ENCODE measurements around the gene ARHGAP6.

Gene ARHGAP6

GRCh38 chrX:11422525-11422857, 243.2 kb downstream of the ARHGAP6 start:
- peak in 1 of 2 donors; percentile 6 for DNase-seq

- no peak for DNase-seq
Measured at GRCh38 chrX:11421805-11422524, 243.8 kb downstream of the ARHGAP6 start.

GRCh38 chrX:11420851-11421250, 244.9 kb downstream of the ARHGAP6 start:
- no peak for DNase-seq

GRCh38 chrX:11419102-11419501, 246.6 kb downstream of the ARHGAP6 start:
- DNase-seq, result no peak

GRCh38 chrX:11416600-11416999, 249.1 kb downstream of the ARHGAP6 start:
- no peak for DNase-seq

GRCh38 chrX:11414091-11414490, 251.6 kb downstream of the ARHGAP6 start:
- no peak for DNase-seq

GRCh38 chrX:11412715-11413623, 252.8 kb downstream of the ARHGAP6 start:
- no peak for DNase-seq

- no peak for DNase-seq
Measured at GRCh38 chrX:11409957-11410356, 255.8 kb downstream of the ARHGAP6 start.

- DNase-seq, result no peak
Measured at GRCh38 chrX:11408783-11409182, 256.9 kb downstream of the ARHGAP6 start.

GRCh38 chrX:11408109-11408405, 257.7 kb downstream of the ARHGAP6 start:
- DNase-seq, result no peak

GRCh38 chrX:11407331-11408108, 258.2 kb downstream of the ARHGAP6 start:
- DNase-seq, result no peak

- DNase-seq, result no peak
Measured at GRCh38 chrX:11406109-11406765, 259.5 kb downstream of the ARHGAP6 start.

GRCh38 chrX:11403631-11404030, 262.1 kb downstream of the ARHGAP6 start:
- DNase-seq, result no peak

- DNase-seq, result no peak
Measured at GRCh38 chrX:11401966-11402365, 263.8 kb downstream of the ARHGAP6 start.

GRCh38 chrX:11399489-11400094, 266.1 kb downstream of the ARHGAP6 start:
- no peak for DNase-seq

GRCh38 chrX:11398785-11399184, 266.9 kb downstream of the ARHGAP6 start:
- no peak for DNase-seq

- DNase-seq, result no peak
Measured at GRCh38 chrX:11398139-11398538, 267.6 kb downstream of the ARHGAP6 start.

GRCh38 chrX:11397680-11398079, 268.0 kb downstream of the ARHGAP6 start:
- DNase-seq, result no peak

- no peak for DNase-seq
Measured at GRCh38 chrX:11395859-11396258, 269.9 kb downstream of the ARHGAP6 start.

- DNase-seq, result peak in 1 of 2 donors; percentile 11
Measured at GRCh38 chrX:11393949-11394654, 271.6 kb downstream of the ARHGAP6 start.

- DNase-seq, result no peak
Measured at GRCh38 chrX:11386812-11387211, 278.9 kb downstream of the ARHGAP6 start.

- no peak for DNase-seq
Measured at GRCh38 chrX:11386001-11386523, 279.7 kb downstream of the ARHGAP6 start.

Data from inflammatory macrophage treated with lipopolysaccharide for 1 hour (primary cell).